Cardiac fibroblast (primary cell): ENCODE data around the gene TIMM9.

ENCODE experiments used
- DNase-seq, 2 donors: peaks; one replicate each; pipeline versions ENCODE4 v3.0.0 to v3.0.0-alpha.2; 2010; ENCODE audit warnings: low read depth in 2 of 2
- H3K4me3 ChIP-seq, 2 donors: replicated peaks in 1 of 2; 1 replicate in 1 of 2; 2 replicates in 1 of 2; pipeline ENCODE4 v1.5.1; 2011; ENCODE audit warnings: low read depth in 2 of 2, low read length in 2 of 2, mild to moderate bottlenecking in 2 of 2, moderate library complexity in 1 of 2
- CTCF ChIP-seq: IDR thresholded peaks from one replicate; pipeline ENCODE4 v1.5.1; 2011; ENCODE audit warnings: low read depth, mild to moderate bottlenecking, low read length, inconsistent platforms

TIMM9 gene

GRCh38 chr14:58427281-58428117, at the start of gene TIMM9, which contains the start of gene KIAA0586:
Gene TIMM9 (minus strand): TSS chr14:58427531. CDS start chr14:58411945, 15,586 bp downstream.
Gene KIAA0586 (plus strand): TSS chr14:58427719. CDS start chr14:58428265, 546 bp downstream.
- no peak for TF ChIP-seq CTCF
- H3K4me3 ChIP-seq: peak within 1 kb of the TSS; percentile 70 to 86
- peak; percentile 99 to 100 for DNase-seq

DNA sequence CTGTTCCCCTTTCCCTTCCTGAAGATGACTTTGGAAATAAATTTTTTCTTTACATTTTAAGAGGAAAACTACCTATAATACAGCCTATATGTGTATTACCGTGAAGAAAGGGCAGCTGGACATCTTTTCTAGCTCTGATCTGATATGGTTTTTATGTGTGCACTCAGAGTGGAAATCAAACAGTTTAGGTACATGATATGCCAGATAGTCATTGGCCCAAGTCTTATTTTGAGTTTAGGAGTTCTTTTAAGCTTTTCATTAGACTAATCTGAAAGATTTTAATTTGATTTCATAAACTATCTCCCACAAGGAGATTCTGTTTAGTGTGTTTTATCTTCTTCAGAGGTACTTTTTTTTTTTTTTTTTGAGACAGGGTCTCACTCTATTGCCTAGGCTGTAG, 49.0 kb upstream of the TIMM9 start:
- no peak for DNase-seq
- no peak overlapping the region for H3K4me3 ChIP-seq
- no peak for TF ChIP-seq CTCF

DNA sequence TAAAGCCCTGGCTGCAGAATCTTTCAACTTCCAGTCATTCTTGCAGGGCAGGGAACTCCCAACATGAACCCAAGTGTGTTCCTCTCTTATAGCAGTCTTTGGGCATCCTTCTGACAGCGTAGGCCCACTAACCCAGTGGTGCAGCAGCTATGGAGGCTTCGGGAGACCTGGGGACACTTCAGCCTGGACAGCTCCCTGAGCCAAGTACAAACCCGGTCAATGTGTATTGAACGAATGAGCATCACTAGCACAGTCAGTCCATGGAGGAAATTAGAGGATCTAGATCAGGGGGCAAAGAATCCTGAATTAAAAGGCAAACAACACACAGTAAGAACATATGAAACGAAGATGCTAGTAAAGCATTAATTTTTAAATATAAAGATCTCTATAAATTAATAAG, 42.0 kb upstream of the TIMM9 start:
- DNase-seq: no peak
- no peak overlapping the region for H3K4me3 ChIP-seq
- no peak for TF ChIP-seq CTCF

- no peak for TF ChIP-seq CTCF
- no peak for DNase-seq
- H3K4me3 ChIP-seq: no peak overlapping the region
These were observed 40.2 kb upstream of the TIMM9 start for GRCh38 chr14:58467575-58467974.

DNA sequence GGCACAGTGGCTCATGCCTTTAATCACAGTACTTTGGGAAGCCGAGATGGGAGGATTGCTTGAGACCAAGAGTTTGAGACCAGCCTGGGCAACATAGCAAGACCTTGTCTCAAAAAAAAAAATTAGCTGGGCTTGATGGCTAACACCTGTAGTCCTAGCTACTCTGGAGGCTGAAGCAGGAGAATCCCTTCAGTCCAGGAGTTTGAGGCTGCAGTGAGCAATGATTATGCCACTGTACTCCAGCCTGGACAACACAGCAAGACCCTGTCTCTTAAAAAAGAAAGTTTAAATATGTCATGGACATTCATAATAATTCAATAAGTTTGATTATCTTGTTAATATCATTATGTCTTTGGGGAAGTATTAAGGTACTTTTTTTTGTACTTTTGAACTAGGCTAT, 39.1 kb upstream of the TIMM9 start:
- DNase-seq: no peak
- no peak overlapping the region for H3K4me3 ChIP-seq
- no peak for TF ChIP-seq CTCF

DNA sequence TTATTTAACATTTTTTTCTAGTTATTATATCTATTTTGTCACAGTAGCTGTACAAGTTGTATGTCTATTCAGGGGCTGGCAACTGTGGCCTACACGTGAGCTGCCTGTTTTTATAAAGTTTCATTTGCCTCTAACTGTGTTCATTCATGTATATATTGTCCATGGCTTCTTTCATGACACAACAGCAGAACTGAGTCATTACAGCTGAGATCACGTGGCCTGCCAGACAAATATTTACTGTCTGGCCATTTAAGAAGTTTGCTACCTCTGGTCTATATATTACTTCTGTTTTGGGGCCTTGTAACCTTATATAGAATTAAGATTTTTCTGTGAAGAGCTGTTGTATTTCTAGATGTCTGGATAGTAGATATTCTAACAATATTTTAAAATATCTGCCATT, 38.1 kb upstream of the TIMM9 start:
- DNase-seq: peak; percentile 8 to 61
- no peak overlapping the region for H3K4me3 ChIP-seq
- no peak for TF ChIP-seq CTCF
